Stimulated activated CD8-positive, alpha-beta memory T cell treated with anti-CD3 and anti-CD28 coated beads, Interleukin-12 subunit alpha, Interleukin-12 subunit beta, amount 100 ng/mL, for 24 hours (primary cell): ENCODE data around the gene SEC31B.

Experiments
- DNase-seq: peaks from one replicate; pipeline ENCODE4 v3.0.0-alpha.2; 2020; ENCODE audit errors: extremely low read depth

The SEC31B gene

GRCh38 chr10:100519311-100520051 is at the start of gene SEC31B:
TSS of gene SEC31B (minus strand) at chr10:100519861. CDS start at chr10:100516952, 2,909 bp downstream.
- DNase-seq: no peak

GRCh38 chr10:100568912-100569311 is 49.3 kb upstream of the SEC31B start:
- no peak for DNase-seq

GRCh38 chr10:100567826-100568225 is 48.2 kb upstream of the SEC31B start:
- DNase-seq: no peak

- no peak for DNase-seq
Measured at GRCh38 chr10:100567249-100567648, 47.6 kb upstream of the SEC31B start.

- DNase-seq: no peak
Measured at GRCh38 chr10:100566561-100566960, 46.9 kb upstream of the SEC31B start.

- no peak for DNase-seq
Measured at GRCh38 chr10:100565206-100565985, 45.7 kb upstream of the SEC31B start.

GRCh38 chr10:100562008-100562672 is 42.5 kb upstream of the SEC31B start:
- peak; percentile 14 for DNase-seq

GRCh38 chr10:100561005-100561404 is 41.3 kb upstream of the SEC31B start:
- no peak for DNase-seq

- no peak for DNase-seq
Measured at GRCh38 chr10:100560248-100560647, 40.6 kb upstream of the SEC31B start.

GRCh38 chr10:100554902-100555301 is 35.2 kb upstream of the SEC31B start:
- DNase-seq: no peak

- DNase-seq: no peak
Measured at GRCh38 chr10:100553929-100554328, 34.3 kb upstream of the SEC31B start.

- no peak for DNase-seq
Measured at GRCh38 chr10:100551738-100552137, 32.1 kb upstream of the SEC31B start.

GRCh38 chr10:100551196-100551595 is 31.5 kb upstream of the SEC31B start:
- DNase-seq: no peak

GRCh38 chr10:100544950-100545349 is 25.3 kb upstream of the SEC31B start:
- DNase-seq: no peak

- DNase-seq: no peak
Measured at GRCh38 chr10:100537475-100537874, 17.8 kb upstream of the SEC31B start.

- DNase-seq: peak; percentile 74
Measured at GRCh38 chr10:100535715-100536353, 16.2 kb upstream of the SEC31B start, which contains the start of gene HIF1AN. TSS of gene HIF1AN (plus strand) at chr10:100535943. CDS start at chr10:100535959, 16 bp downstream.

GRCh38 chr10:100535338-100535714 is 15.7 kb upstream of the SEC31B start:
- no peak for DNase-seq

GRCh38 chr10:100534726-100535125 is 15.1 kb upstream of the SEC31B start:
- DNase-seq: no peak

GRCh38 chr10:100531761-100532160 is 12.1 kb upstream of the SEC31B start:
- DNase-seq: no peak

GRCh38 chr10:100529475-100530298 is 10.0 kb upstream of the SEC31B start, which contains the start of gene NDUFB8:
TSS of gene NDUFB8 (minus strand) at chr10:100529871. CDS start at chr10:100529851, 20 bp downstream.
- DNase-seq: peak; percentile 54

- DNase-seq: no peak
Measured at GRCh38 chr10:100528921-100529474, 9.3 kb upstream of the SEC31B start.
